GM12801 (cell line): Measurements from ENCODE around the gene MICAL3.

Source experiments
- CTCF ChIP-seq: IDR thresholded peaks from one replicate; pipeline ENCODE4 v1.5.1; 2011; ENCODE audit warnings: control low read depth; ENCODE audit not compliant: insufficient read length; ENCODE audit errors: extremely low read depth

The MICAL3 gene

GRCh38 chr22:17795661-17796548 is 228.5 kb downstream of the MICAL3 start:
- TF ChIP-seq CTCF, result no peak

- TF ChIP-seq CTCF, result no peak
These were observed 229.4 kb downstream of the MICAL3 start for GRCh38 chr22:17794726-17795542.

- TF ChIP-seq CTCF, result no peak
These were observed 231.4 kb downstream of the MICAL3 start for GRCh38 chr22:17792854-17793434.

- no peak for TF ChIP-seq CTCF
These were observed 232.1 kb downstream of the MICAL3 start for GRCh38 chr22:17792299-17792698.

- TF ChIP-seq CTCF, result no peak
These were observed 233.2 kb downstream of the MICAL3 start for GRCh38 chr22:17791196-17791595.

- TF ChIP-seq CTCF, result no peak
These were observed 234.8 kb downstream of the MICAL3 start for GRCh38 chr22:17789379-17790200.
